ACC112 (cell line): ENCODE data around the gene AUTS2.

Experiments used
- H2AFZ ChIP-seq: fragments of 200-600 bp; sonication (generic); one replicate; pipeline ENCODE4 v1.6.0; 2017; ENCODE audit warnings: antibody characterized with exemption, low read length; ENCODE audit not compliant: unreplicated experiment
- H3K27ac ChIP-seq: fragments of 200-600 bp; sonication (generic); 2 replicates; pipeline ENCODE4 v1.5.1; 2014; ENCODE audit warnings: low read depth, mild to moderate bottlenecking, antibody characterized with exemption, low read length, moderate library complexity
- H3K27me3 ChIP-seq: fragments of 200-600 bp; sonication (generic); 2 replicates; pipeline ENCODE4 v1.6.1; 2014; ENCODE audit warnings: mild to moderate bottlenecking, antibody characterized with exemption, low read length, moderate library complexity, mixed read lengths; ENCODE audit not compliant: insufficient read depth
- H3K36me3 ChIP-seq: fragments of 200-600 bp; sonication (generic); 2 replicates; pipeline ENCODE4 v1.6.1; 2016; ENCODE audit warnings: mild to moderate bottlenecking, antibody characterized with exemption, low read length, moderate library complexity, mixed read lengths; ENCODE audit not compliant: insufficient read depth
- H3K4me1 ChIP-seq: fragments of 200-600 bp; sonication (generic); one replicate; pipeline ENCODE4 v1.6.1; 2016; ENCODE audit warnings: low read length, mixed read lengths; ENCODE audit not compliant: insufficient read depth, unreplicated experiment, control insufficient read depth
- H3K4me3 ChIP-seq: fragments of 200-600 bp; sonication (generic); 2 replicates; pipeline ENCODE4 v1.5.1; 2014; ENCODE audit warnings: mild to moderate bottlenecking, low read depth, low read length
- H3K79me2 ChIP-seq: fragments of 200-600 bp; sonication (generic); one replicate; pipeline ENCODE4 v1.6.0; 2016; ENCODE audit warnings: low read length; ENCODE audit not compliant: control insufficient read depth, unreplicated experiment, insufficient read depth

Gene AUTS2

DNA sequence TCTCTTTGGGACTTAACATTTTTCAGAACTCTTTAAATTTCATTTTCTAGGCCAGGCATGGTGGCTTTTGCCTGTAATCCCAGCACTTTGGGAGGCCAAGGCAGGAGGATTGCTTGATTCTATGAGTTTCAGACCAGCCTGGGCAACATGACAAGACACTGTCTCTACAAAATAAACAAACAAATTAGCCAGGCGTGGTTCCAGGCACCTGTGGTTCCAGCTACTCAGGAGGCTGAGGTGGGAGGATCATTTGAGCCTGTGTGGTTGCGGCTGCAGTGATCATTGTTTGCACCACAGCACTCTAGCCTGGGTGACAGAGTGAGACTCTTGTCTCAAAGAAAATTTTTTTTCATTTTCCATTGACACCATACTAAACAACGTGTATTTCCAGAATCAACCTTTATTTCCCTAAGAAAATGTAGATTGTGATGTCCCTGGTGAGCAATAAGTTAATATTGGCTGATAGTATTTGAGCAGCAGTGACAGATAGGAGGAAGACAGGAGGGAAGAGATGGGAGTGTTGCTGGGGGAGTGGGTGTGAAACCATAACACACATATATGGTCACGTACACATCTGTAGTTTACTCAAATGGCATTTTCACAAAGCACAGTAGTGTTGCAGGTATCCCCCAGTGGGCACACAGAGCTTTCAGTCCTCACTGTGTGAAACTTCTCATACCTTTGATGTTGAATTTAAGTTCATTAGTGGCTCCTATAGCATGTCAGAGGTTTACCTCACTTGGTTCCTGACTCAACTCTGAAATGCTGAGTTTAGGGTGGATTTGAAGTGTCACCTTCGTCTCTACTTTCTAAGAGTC is 205.6 kb downstream of the AUTS2 start:
- Histone ChIP-seq H3K36me3 (no peaks in the 10 kb centered on the region), H3K4me1 (peaks cover 13% of the 10 kb centered on the region), H2AFZ (no peak overlapping the region), H3K79me2 (no peaks in the 10 kb centered on the region), H3K4me3 (no peak overlapping the region), H3K27ac (no peak overlapping the region), H3K27me3 (no peaks in the 10 kb centered on the region)

- Histone ChIP-seq H3K4me1 (peaks cover 11% of the 10 kb centered on the region), H3K27me3 (no peaks in the 10 kb centered on the region), H3K4me3 (no peak overlapping the region), H3K27ac (no peak overlapping the region), H2AFZ (no peak overlapping the region), H3K79me2 (no peaks in the 10 kb centered on the region), H3K36me3 (no peaks in the 10 kb centered on the region)
These were observed 206.7 kb downstream of the AUTS2 start for GRCh38 chr7:69804962-69805361.

- no peak overlapping the region for H3K4me3 ChIP-seq
- H3K79me2 ChIP-seq = no peaks in the 10 kb centered on the region
- H3K36me3 ChIP-seq = no peaks in the 10 kb centered on the region
- H2AFZ ChIP-seq = no peak overlapping the region
- no peaks in the 10 kb centered on the region for H3K27me3 ChIP-seq
- H3K4me1 ChIP-seq = no peaks in the 10 kb centered on the region
- no peak overlapping the region for H3K27ac ChIP-seq
These were observed 210.1 kb downstream of the AUTS2 start for GRCh38 chr7:69808391-69808790.

DNA sequence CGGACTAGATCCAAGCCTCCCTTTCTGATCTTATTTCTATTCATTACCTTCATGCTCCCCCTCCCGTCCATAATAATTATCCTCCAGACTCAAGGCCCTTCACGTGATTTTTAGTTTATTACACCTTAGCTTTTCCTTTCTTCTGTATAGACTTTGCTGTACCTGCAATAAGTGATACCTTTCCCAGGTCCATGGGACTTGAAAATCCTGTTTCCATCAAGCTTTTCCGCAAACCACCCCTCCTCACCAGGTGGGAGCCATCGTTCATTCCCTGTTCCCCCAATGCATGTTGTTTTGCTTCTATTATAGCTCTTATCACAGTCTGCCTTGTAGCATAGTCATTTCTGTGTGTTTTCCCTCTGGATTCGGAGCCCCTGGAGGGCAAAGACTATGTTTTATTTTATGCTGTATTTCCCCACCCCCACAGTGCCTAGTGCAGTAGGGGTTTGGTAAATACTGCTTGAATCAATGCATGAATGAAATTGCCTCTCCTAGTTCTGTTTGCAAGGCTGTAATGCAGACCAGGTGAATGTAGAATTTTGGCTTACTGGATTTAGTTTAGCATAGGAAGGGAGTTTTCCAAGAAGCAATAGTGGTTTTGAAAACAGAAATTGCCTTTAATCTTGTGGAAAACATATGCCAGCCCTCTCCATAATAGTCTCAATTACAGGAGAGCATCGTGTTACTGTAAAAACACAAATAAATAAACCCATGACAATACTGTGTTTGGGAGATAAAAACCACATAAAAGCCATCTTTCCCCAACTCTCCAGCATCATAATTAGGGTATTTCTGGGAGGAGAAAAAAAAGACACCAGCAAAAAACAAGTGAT is 213.4 kb downstream of the AUTS2 start:
- H3K79me2 ChIP-seq = no peaks in the 10 kb centered on the region
- no peaks in the 10 kb centered on the region for H3K36me3 ChIP-seq
- no peak overlapping the region for H3K4me3 ChIP-seq
- no peak overlapping the region for H2AFZ ChIP-seq
- H3K27me3 ChIP-seq = no peaks in the 10 kb centered on the region
- no peak overlapping the region for H3K27ac ChIP-seq
- no peaks in the 10 kb centered on the region for H3K4me1 ChIP-seq

- Histone ChIP-seq H3K27ac (no peak overlapping the region), H2AFZ (no peak overlapping the region), H3K27me3 (no peaks in the 10 kb centered on the region), H3K79me2 (no peaks in the 10 kb centered on the region), H3K4me3 (no peak overlapping the region), H3K4me1 (no peaks in the 10 kb centered on the region), H3K36me3 (no peaks in the 10 kb centered on the region)
These were observed 214.5 kb downstream of the AUTS2 start for GRCh38 chr7:69812756-69813155.

- Histone ChIP-seq H3K4me3 (no peak overlapping the region), H3K27ac (no peak overlapping the region), H3K4me1 (no peaks in the 10 kb centered on the region), H3K36me3 (no peaks in the 10 kb centered on the region), H3K27me3 (no peaks in the 10 kb centered on the region), H2AFZ (no peak overlapping the region), H3K79me2 (no peaks in the 10 kb centered on the region)
These were observed 215.5 kb downstream of the AUTS2 start for GRCh38 chr7:69813637-69814240.

DNA sequence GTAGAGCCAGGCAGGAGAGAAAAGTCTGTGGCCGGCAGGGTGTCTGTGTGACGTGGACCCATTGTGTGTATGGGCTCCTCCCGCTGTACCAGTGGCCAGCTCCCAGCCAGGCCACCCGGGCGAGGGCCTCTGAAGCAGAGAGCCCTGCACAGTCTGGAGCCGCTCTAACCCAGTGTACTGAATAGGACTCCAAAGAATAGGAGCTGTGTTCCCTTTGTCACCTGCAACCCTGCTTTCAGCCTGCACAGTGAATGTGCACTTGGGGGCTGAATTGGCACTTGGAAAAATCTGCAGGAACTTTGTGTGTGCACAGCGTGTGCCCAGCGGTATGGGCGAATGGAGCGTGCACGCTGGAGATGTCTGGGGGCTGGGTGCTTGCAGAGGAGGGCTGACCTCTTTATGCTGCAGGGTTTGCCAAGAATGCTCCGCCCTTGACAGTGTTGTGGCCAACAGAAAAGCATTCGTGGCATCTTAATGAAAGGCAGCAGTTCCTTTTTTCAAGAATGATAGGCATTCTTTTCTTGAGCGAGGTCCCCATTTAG is 216.2 kb downstream of the AUTS2 start:
- no peaks in the 10 kb centered on the region for H3K27me3 ChIP-seq
- H3K79me2 ChIP-seq = no peaks in the 10 kb centered on the region
- H3K36me3 ChIP-seq = no peaks in the 10 kb centered on the region
- no peak overlapping the region for H3K4me3 ChIP-seq
- H3K27ac ChIP-seq = no peak overlapping the region
- no peaks in the 10 kb centered on the region for H3K4me1 ChIP-seq
- H2AFZ ChIP-seq = no peak overlapping the region

DNA sequence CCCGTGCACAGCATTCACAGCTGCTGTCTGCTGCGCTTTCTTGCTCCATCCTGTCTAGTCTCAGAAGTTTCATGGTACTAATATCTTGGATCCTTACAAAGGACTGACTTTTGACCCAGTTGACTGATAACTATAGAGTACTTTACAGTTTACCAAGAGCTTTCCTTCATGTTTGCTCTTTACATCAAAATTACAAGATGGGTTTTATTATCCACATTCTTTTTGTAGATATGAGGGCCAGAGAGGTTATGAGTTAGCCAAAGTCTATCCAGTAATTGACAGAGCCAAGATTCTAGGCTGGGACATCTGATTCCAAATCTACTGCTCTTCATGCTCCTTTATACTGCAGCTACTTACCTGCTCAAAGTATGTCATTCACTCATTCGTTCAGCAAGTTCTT is 218.2 kb downstream of the AUTS2 start:
- Histone ChIP-seq H3K27ac (no peak overlapping the region), H3K4me3 (no peak overlapping the region), H2AFZ (no peak overlapping the region), H3K36me3 (no peaks in the 10 kb centered on the region), H3K27me3 (no peaks in the 10 kb centered on the region), H3K79me2 (no peaks in the 10 kb centered on the region), H3K4me1 (no peaks in the 10 kb centered on the region)

DNA sequence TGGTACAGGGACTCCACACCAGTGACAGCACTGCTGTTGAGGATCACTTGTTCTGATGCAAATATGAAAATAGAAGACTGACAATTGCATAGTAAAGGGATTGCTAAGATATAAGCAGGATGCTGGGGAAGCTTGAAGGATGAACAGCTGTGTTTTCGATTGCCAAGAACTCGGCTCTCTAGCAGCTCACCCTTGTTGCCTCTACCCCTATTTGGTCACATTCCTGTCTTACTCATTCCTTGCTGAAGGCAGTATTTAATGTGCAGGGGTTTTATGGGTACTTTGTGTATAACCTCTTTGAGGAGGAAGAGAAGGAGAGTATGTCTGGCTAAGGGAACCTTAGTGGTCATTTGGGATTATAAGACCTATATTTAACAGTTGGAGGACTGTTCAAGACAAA is 218.8 kb downstream of the AUTS2 start:
- H3K36me3 ChIP-seq = no peaks in the 10 kb centered on the region
- no peak overlapping the region for H3K27ac ChIP-seq
- H2AFZ ChIP-seq = no peak overlapping the region
- H3K79me2 ChIP-seq = no peaks in the 10 kb centered on the region
- H3K4me1 ChIP-seq = no peaks in the 10 kb centered on the region
- no peak overlapping the region for H3K4me3 ChIP-seq
- H3K27me3 ChIP-seq = no peaks in the 10 kb centered on the region

- H3K27me3 ChIP-seq = no peaks in the 10 kb centered on the region
- H3K27ac ChIP-seq = no peak overlapping the region
- no peaks in the 10 kb centered on the region for H3K4me1 ChIP-seq
- no peak overlapping the region for H2AFZ ChIP-seq
- H3K4me3 ChIP-seq = no peak overlapping the region
- no peaks in the 10 kb centered on the region for H3K36me3 ChIP-seq
- H3K79me2 ChIP-seq = no peaks in the 10 kb centered on the region
These were observed 219.8 kb downstream of the AUTS2 start for GRCh38 chr7:69817841-69818635.
